Activated CD8-positive, alpha-beta T cell treated with anti-CD3 and anti-CD28 coated beads for 36 hours (primary cell): Measurements from ENCODE around the gene ABCC10. TPM values are rescaled to one million over a fixed set of nuclear protein-coding genes. Genes with fewer than 3 reads are reported as not detected.

Experiments used
- ATAC-seq: fragments of 200-7000 bp; cut with Tn5 transposase; one replicate; pipeline ENCODE4 v1.10.0; 2021; ENCODE audit warnings: mild to moderate bottlenecking, moderate library complexity
- CTCF ChIA-PET: fragments of 350-600 bp; sonication (Branson Sonifier 250); formaldehyde crosslinking; loops from one replicate; lab custom pipeline; 2021; ENCODE audit warnings: antibody characterized with exemption; lab: Charles Lee
- POLR2A ChIA-PET: fragments of 350-600 bp; sonication (Branson Sonifier 250); formaldehyde crosslinking; loops from one replicate; lab custom pipeline; 2021; ENCODE audit warnings: antibody characterized with exemption; lab: Charles Lee
- DNase-seq: peaks from one replicate; pipeline ENCODE4 v3.0.0-alpha.2; 2020
- H3K27ac Mint-ChIP-seq: one replicate; pipeline ENCODE4 v1.8.0; 2021; ENCODE audit warnings: mild to moderate bottlenecking, mixed read lengths
- H3K27me3 Mint-ChIP-seq: one replicate; pipeline ENCODE4 v1.8.0; 2021; ENCODE audit warnings: mixed read lengths
- H3K36me3 Mint-ChIP-seq: one replicate; pipeline ENCODE4 v1.8.0; 2021; ENCODE audit warnings: low read depth, mixed read lengths
- H3K4me1 Mint-ChIP-seq: one replicate; pipeline ENCODE4 v1.8.0; 2021; ENCODE audit warnings: low read depth, mixed read lengths
- H3K4me3 Mint-ChIP-seq: one replicate; pipeline ENCODE4 v1.8.0; 2021; ENCODE audit warnings: mild to moderate bottlenecking, moderate library complexity, mixed read lengths
- H3K9me3 Mint-ChIP-seq: one replicate; pipeline ENCODE4 v1.8.0; 2021; ENCODE audit warnings: mixed read lengths
- CTCF ChIP-seq: fragments of 200-600 bp; IDR thresholded peaks from one replicate; pipeline ENCODE4 v1.8.0; 2022; ENCODE audit warnings: antibody characterized with exemption, mild to moderate bottlenecking
- intact Hi-C: fragments of 100-400 bp; cut with micrococcal nuclease; formaldehyde crosslinking; loops from one replicate; pipeline ENCODE4 v1.10.0; 2022
- total RNA-seq, 2 experiments: library from RNA; stranded (reverse); gene quantifications; one replicate each; pipeline ENCODE4 v1.2.3, GENCODE V29; 2021

The ABCC10 gene
- total RNA-seq, 2 experiments from 2014 or later = 27.2 to 27.5 TPM

- H3K4me1 Mint-ChIP-seq = no peaks in the 10 kb centered on the region
- no peak for TF ChIP-seq CTCF
- ATAC-seq (no peak), DNase-seq (no peak)
- no peaks in the 10 kb centered on the region for H3K9me3 Mint-ChIP-seq
- POLR2A ChIA-PET = no interaction called here
- H3K27me3 Mint-ChIP-seq = no peaks in the 10 kb centered on the region
- no peak overlapping the region for H3K4me3 Mint-ChIP-seq
- intact Hi-C loops = no loop called here
- H3K36me3 Mint-ChIP-seq = peaks cover 6% of the 10 kb centered on the region
- CTCF ChIA-PET = interaction anchor here (1.2 to 1.5 kb wide), 2 partner anchors 10 to 58 kb away, joined by 5 read pairs; no protein-coding TSS in a partner anchor
- no peak overlapping the region for H3K27ac Mint-ChIP-seq
These were observed 21.6 kb downstream of the ABCC10 start for GRCh38 chr6:43448916-43449315.

GRCh38 chr6:43450699-43451131 lies 23.4 kb downstream of the ABCC10 start:
- ATAC-seq (no peak), DNase-seq (no peak)
- Mint-ChIP-seq H3K36me3 (peaks cover 5% of the 10 kb centered on the region), H3K4me1 (peaks cover 3% of the 10 kb centered on the region), H3K27me3 (peaks cover 1% of the 10 kb centered on the region), H3K27ac (no peak overlapping the region), H3K4me3 (no peak overlapping the region), H3K9me3 (no peaks in the 10 kb centered on the region)
- TF ChIP-seq CTCF = no peak
- intact Hi-C loops = no loop called here
- ChIA-PET CTCF (interaction anchor here (1.0 kb wide), 1 partner anchor 56 kb away, joined by 3 read pairs; no protein-coding TSS in a partner anchor), POLR2A (no interaction called here)

GRCh38 chr6:43451348-43451747 lies 24.0 kb downstream of the ABCC10 start:
- no peak for ATAC-seq
- no peaks in the 10 kb centered on the region for H3K9me3 Mint-ChIP-seq
- peaks cover 5% of the 10 kb centered on the region for H3K36me3 Mint-ChIP-seq
- no peak for DNase-seq
- peaks cover 8% of the 10 kb centered on the region for H3K4me1 Mint-ChIP-seq
- no peak for TF ChIP-seq CTCF
- CTCF ChIA-PET = interaction anchor here (1.0 kb wide), 1 partner anchor 55 kb away, joined by 3 read pairs; no protein-coding TSS in a partner anchor
- POLR2A ChIA-PET = no interaction called here
- H3K4me3 Mint-ChIP-seq = no peak overlapping the region
- peaks cover 7% of the 10 kb centered on the region for H3K27me3 Mint-ChIP-seq
- H3K27ac Mint-ChIP-seq = no peak overlapping the region
- intact Hi-C loops = no loop called here

GRCh38 chr6:43451939-43452338 lies 24.6 kb downstream of the ABCC10 start:
- Mint-ChIP-seq H3K36me3 (peaks cover 5% of the 10 kb centered on the region), H3K4me1 (peaks cover 11% of the 10 kb centered on the region), H3K9me3 (no peaks in the 10 kb centered on the region), H3K4me3 (no peak overlapping the region), H3K27me3 (peaks cover 11% of the 10 kb centered on the region), H3K27ac (no peak overlapping the region)
- intact Hi-C loops = no loop called here
- DNase-seq (no peak), ATAC-seq (no peak)
- TF ChIP-seq CTCF = no peak
- ChIA-PET CTCF (interaction anchor here (6.5 kb wide), 1 partner anchor 54 kb away, joined by 60 read pairs; no protein-coding TSS in a partner anchor), POLR2A (no interaction called here)

- Mint-ChIP-seq H3K9me3 (no peaks in the 10 kb centered on the region), H3K4me1 (peaks cover 11% of the 10 kb centered on the region), H3K27ac (no peak overlapping the region), H3K27me3 (peaks cover 12% of the 10 kb centered on the region), H3K4me3 (no peak overlapping the region), H3K36me3 (peaks cover 4% of the 10 kb centered on the region)
- intact Hi-C loops = no loop called here
- no peak for ATAC-seq
- POLR2A ChIA-PET = no interaction called here
- no peak for DNase-seq
- no peak for TF ChIP-seq CTCF
- CTCF ChIA-PET = interaction anchor here (6.5 kb wide), 1 partner anchor 53 kb away, joined by 60 read pairs; no protein-coding TSS in a partner anchor
These were observed 25.6 kb downstream of the ABCC10 start for GRCh38 chr6:43452896-43453295.
